Fibroblast of skin of back (primary cell): ENCODE data around the gene MGLL.
A peak's percentile ranks its signal among the peaks of the same experiment; 100 is the strongest.

Experiments
- DNase-seq: peaks from one replicate; pipeline ENCODE4 v3.0.0-alpha.2; 2013

Gene MGLL

GRCh38 chr3:127809611-127810010 lies 12.7 kb downstream of the MGLL start:
- DNase-seq: no peak

DNA sequence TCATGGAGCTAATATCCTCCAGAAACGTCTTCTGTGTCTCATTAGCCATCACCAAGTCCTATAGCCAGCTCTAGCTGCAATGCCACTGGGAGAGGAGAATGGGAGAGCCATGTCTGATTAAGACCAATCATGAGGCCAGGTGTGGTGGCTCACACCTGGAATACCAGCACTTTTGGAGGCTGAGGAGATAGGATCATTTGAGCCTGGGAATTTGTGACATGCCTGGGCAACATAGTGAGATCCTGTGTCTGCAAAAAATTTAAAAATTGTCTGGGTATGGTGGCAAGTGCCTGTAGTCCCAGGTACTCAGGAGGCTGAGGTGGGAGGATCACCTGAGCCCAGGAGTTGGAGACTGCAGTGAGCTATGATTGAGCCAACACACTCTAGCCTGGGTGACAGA lies 13.1 kb downstream of the MGLL start:
- DNase-seq: no peak

GRCh38 chr3:127808197-127808596 lies 14.1 kb downstream of the MGLL start:
- no peak for DNase-seq

DNA sequence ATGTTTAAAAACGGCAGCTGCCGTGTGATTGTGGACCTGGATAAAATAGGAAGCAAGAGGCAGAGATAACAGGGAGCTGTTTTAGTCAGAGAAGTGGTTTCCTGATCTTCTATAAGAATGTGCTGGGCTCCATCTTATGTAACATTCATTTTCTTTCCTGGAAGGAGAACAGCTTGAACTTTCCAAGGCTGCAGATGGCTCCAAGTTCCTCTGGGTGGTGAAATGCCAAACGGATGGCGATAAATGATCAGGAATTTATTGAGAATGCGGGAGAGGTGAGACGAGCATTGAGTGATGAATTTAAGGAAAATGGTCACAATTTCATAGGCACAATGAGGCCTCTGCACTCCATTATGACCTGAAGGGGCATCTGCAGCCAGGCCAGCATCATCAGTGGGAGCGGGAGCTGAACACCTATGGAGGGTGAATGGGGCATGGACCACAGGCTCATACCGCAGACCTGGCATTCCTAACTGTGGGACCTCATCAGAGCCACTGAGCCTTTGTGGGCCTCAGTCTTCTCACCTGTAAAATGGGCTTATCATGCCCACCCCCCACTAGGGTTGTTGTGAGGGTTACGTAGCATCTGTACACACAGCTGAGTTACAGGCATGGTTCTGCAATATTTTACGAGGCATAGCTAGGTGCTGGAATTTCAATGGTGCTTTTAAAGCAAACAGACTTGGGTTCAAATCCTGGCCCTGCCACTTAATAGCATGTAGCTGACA lies 17.1 kb downstream of the MGLL start:
- no peak for DNase-seq

DNA sequence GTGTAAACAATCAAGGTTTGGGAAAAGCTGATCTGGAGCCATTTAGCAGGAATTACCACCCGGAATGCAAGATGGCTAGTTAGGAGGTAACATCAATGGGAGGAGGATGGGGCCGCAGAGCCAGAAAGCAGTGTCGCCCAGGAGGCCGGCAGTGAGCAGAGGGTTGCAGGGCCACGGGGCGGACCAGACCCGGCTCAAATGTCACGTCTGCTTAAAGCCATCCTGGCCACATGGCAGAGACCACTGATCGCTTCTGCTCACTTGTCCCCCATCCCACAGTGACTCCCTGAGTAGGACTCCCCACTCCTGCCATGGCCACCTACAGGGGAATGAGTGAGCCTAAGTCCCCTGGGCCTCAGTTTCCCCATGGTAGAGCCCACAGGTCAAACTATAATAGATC lies 18.2 kb downstream of the MGLL start:
- no peak for DNase-seq

DNA sequence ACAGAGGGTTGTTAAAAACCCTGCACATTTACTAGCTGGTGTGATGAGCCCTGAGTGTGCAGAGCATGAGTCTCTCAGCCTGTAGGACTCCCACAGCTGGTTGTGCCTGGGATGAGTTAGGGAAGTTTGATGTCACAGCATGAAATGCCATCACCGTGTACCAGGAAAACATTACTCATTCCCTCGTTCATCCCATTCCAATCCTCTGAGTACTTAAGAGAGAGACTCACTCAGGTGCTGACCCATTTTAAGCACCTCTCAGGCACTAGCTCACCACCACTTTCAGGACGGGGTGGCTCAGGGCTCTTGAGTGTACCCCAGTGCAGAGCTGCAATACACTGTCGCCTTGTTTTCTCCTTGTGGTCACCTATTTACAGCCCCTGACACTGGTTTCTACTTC lies 18.7 kb downstream of the MGLL start:
- peak; percentile 95 for DNase-seq

GRCh38 chr3:127802606-127803005 lies 19.7 kb downstream of the MGLL start:
- DNase-seq: no peak

DNA sequence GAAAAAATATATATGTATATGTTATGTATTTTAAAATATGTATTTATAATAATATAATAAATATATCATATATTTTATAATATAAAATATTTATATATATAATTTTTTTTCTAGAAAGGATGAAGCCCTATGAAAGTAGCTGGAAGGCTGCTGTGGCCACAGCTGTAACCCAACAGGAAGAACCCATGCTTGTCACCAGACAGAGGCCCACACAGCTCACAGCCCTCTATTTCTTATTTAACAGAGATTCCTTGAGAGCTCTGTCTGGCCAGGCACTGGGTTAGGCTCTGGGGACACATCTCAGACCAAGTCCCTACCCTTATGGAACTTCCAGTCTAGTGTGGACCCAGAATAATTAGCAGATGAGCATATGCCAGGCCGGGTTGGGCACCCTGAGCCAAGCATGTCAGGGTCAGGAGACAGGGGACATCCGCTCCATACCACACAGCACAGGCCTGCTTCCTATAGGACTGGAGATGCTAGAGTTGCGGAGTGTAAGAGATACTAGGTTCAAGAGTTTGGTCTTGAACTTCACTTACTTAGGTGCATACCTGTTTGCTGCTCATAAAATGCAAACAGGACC lies 20.5 kb downstream of the MGLL start:
- no peak for DNase-seq

GRCh38 chr3:127800508-127800907 lies 21.8 kb downstream of the MGLL start:
- DNase-seq: peak; percentile 73

GRCh38 chr3:127799476-127800222 lies 22.7 kb downstream of the MGLL start:
- peak; percentile 97 for DNase-seq

GRCh38 chr3:127798716-127799115 lies 23.6 kb downstream of the MGLL start:
- DNase-seq: no peak

DNA sequence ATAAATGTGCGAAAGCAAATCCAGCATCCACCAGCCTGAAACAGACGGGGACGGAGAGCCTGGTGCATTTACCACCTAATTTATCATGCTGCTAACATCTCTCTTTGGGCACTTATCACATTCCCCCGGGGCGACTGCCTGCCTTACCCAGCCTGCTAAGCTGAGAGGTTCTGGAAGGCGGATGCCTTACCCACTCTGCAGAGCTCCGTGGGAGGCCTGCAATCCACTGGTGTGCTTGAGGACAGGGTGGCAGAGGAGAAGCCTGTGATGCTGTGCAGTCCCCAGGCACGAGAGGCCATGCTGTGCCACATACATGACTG lies 25.5 kb downstream of the MGLL start:
- no peak for DNase-seq

- DNase-seq: no peak
Measured at GRCh38 chr3:127796045-127796830, 26.1 kb downstream of the MGLL start.

DNA sequence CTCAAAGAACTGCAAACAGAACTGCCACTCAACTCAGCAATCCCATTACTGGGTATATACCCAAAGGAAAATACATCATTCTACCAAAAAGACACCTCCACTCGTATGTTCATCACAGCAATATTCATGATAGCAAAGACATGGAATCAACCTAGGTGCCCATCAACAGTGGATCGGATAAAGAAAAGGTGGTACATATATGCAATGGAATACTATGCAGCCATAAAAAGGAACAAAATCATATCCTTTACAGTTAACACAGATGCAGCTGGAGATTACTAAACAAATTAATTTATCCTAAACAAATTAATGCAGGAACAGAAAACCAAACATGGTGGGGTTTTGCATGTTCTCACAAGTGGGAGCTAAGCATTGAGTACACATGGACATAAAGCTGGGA lies 27.3 kb downstream of the MGLL start:
- DNase-seq: no peak

DNA sequence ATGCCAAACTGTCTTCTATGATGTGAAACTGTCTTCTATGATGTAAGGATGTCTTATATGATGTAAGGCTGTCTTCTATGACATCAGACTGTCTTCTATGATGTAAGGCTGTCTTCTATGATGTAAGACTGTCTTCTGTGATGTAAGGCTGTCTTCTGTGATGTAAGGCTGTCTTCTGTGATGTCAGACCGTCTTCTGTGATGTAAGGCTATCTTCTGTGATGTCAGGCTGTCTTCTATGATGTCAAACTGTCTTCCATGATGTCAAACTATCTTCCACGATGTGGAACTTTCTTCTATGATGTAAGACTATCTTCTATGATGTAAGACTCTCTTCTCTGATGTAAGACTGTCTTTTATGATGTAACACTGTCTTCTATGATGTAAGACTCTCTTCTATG lies 27.9 kb downstream of the MGLL start:
- DNase-seq: no peak

DNA sequence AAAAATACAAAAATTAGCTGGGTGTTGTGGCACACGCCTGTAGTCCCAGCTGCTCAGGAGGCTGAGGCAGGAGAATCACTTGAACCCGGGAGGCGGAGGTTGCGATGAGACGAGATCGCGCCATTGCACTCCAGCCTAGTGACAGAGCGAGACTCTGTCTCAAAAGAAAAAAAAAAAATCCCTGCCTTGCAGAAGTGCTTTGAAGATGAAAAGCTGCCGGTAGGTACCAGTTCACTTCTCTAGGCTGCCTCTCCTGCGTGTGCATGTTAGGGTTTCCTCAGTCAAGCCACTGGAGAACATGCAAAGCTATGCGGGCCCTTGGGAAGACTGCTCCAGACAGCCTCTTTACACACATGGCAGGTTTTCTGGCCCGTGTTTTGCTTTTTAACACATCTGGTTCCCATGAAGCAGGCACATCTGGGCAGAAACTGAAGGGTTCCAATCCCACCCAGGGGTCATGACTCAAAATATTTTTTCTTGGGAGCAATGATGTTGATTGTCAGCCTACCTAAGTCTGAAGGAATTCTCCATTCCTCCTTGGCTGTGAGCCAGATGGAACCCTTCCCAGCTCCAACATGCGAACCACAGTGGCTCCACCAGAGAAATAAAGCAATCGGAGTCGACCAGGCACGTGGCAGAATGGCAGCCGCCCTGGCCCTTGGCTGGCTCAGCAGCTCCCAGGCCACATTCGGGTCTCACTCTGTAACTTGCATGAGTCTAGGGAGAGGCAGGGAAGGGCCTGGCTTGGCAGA lies 29.6 kb downstream of the MGLL start:
- DNase-seq: peak; percentile 98

- peak; percentile 85 for DNase-seq
Measured at GRCh38 chr3:127791221-127791913, 30.9 kb downstream of the MGLL start.

DNA sequence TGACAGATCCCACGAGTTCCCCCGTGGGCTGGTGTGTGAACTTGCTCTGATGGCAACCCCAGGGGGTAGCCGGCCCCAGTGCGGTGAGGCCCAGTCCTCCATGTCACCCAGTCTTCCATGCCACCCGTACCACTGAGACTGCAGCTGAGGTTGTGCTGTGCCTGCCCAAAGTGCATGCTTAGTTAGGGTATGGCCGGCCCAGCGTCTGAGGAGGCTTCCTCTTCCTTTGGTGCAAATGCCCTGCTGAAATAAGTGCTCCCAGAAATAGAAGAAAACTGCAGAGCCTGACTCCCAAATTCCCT lies 31.5 kb downstream of the MGLL start:
- DNase-seq: no peak

GRCh38 chr3:127789990-127790881 lies 32.1 kb downstream of the MGLL start:
- DNase-seq: no peak

- DNase-seq: peak; percentile 33
Measured at GRCh38 chr3:127789051-127789450, 33.3 kb downstream of the MGLL start.

DNA sequence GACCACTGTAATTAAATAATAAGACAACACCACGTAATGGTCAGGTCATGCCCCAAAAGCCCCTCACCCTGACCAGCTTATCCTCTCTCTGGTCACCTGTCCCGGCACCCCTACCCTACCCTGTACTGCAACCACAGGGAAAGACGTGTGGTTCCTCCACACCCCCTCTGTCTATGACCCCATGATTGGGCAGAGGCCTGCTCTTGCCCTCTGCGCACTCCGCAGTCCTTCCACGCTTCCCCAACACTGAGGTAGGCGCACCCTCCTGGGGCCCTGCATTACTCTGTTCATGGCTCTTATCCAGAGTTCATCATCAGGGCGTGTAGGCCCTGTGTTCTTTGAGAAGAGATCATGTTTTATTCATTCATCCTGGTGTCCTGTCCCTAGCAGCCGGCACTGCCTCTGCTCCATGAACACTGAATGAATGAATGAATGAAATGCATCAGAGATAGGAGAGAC lies 33.8 kb downstream of the MGLL start:
- no peak for DNase-seq
